Muscle of leg (tissue), 11 donors: ENCODE results near the gene MAPKAPK3. TPM values are rescaled to one million over a fixed set of nuclear protein-coding genes. Genes with fewer than 3 reads are reported as not detected.
"Not testable (repeated sequence)": the region's sequence is repeated elsewhere in the genome, so short reads cannot be mapped to it uniquely, and the experiment has no call there.

Source experiments
- DNase-seq: peaks from one replicate; pipeline ENCODE4 v3.0.0; 2013
- H3K27ac ChIP-seq: one replicate; pipeline ENCODE4 v1.5.1; 2013; ENCODE audit warnings: mild to moderate bottlenecking, low read length, control low read depth
- H3K27me3 ChIP-seq: one replicate; pipeline ENCODE4 v1.6.1; 2013; ENCODE audit warnings: low read length; ENCODE audit not compliant: control insufficient read depth, insufficient read depth
- H3K36me3 ChIP-seq: one replicate; pipeline ENCODE4 v1.6.1; 2013; ENCODE audit warnings: low read length; ENCODE audit not compliant: control insufficient read depth, insufficient read depth
- H3K4me1 ChIP-seq: one replicate; pipeline ENCODE4 v1.6.1; 2013; ENCODE audit warnings: low read length; ENCODE audit not compliant: control insufficient read depth, insufficient read depth
- H3K4me3 ChIP-seq: one replicate; pipeline ENCODE4 v1.5.1; 2013; ENCODE audit warnings: low read length, control low read depth
- H3K9me3 ChIP-seq: replicated peaks from 2 replicates; pipeline ENCODE4 v1.6.1; 2013; ENCODE audit warnings: low read depth, low read length; ENCODE audit not compliant: control insufficient read depth
- WGBS: methylation state at CpG from one replicate; pipeline ENCODE4 v1.1.5; 2013; ENCODE audit warnings: missing lambda C conversion rate; ENCODE audit not compliant: insufficient coverage; 5-methylcytosine and 5-hydroxymethylcytosine counted together
- polyA plus RNA-seq, 8 donors: library from polyadenylated mRNA; unstranded; fragments of 120-200 nt; gene quantifications; one replicate each; pipeline versions ENCODE4 v1.2.1 to v1.2.3, GENCODE V29; 2013; ENCODE audit warnings: inconsistent platforms in 1 of 8, low replicate concordance in 1 of 8; ENCODE audit not compliant: insufficient read length in 8 of 8, insufficient read depth in 1 of 8
- total RNA-seq: library from RNA; stranded (reverse); fragments of 120-200 nt; gene quantifications from one replicate; pipeline ENCODE4 v1.2.4, GENCODE V29; 2013

The MAPKAPK3 gene
- total and polyA plus RNA-seq, 9 donors: 14.2 to 32.6 (median 27.8) TPM

DNA sequence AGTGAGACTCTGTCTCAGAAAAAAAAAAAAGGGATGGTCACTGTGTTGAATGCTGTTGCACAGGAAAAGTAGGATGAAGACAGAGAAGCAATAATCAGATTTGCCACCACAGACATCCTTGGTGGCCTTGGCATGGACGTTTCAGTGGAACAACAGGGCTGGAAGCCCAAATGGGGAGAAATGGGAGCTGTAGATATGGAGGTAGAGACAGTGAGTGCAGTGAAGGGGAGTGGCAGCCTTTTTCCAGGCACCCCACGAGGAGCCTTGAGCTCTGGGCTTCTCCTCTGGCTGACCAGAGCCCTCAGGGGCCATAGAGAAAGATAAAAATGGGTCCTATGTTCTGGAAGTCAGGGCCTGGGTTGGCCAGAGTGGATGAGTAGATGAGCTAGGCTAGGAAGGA lies 45.5 kb downstream of the MAPKAPK3 start:
- no peak overlapping the region for H3K27ac ChIP-seq
- no peaks in the 10 kb centered on the region for H3K4me1 ChIP-seq
- no peak for DNase-seq
- H3K9me3 ChIP-seq: no peaks in the 10 kb centered on the region
- peaks cover 11% of the 10 kb centered on the region for H3K27me3 ChIP-seq
- no peaks in the 10 kb centered on the region for H3K36me3 ChIP-seq
- H3K4me3 ChIP-seq: no peak overlapping the region
- 35% methylated on average over 2 of the region's 2 CpGs for WGBS

DNA sequence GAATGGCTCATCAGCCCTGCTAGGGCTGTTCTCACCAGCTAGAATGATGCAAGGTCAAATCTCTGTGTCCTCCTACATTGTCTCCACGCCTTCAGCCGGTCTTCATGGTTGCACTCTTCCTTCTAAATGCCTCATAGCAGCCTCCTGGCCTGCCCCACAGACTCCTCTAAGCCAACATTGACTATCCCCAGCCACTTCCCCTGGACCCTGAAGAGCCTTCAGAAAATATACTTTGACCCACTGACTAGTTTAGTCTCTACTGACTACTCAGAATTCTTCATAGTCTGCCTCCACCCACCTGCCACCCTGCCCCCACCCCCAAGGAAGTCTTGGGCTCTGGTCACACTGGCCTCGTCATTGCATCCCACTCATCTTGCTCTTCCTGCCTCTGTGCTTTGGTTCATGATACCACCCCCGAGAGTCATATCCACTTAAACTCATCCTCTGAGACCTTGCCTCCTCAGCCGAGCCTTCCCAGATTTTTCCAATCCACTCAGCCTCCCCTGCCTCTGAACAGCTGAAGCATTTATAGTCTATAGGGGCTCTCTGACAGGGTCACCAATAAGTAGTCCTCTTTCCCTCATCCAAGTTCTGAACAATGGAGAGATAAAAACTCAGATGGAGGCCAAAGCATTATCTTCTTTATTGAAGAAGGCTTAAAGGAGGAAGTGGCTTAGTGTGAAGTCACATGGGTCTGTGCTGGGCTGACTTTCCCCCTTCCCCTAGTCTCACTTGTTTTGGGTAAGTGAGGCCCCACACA lies 48.3 kb downstream of the MAPKAPK3 start:
- WGBS: 68% methylated on average over 4 of the region's 5 CpGs
- H3K4me3 ChIP-seq: no peak overlapping the region
- no peaks in the 10 kb centered on the region for H3K4me1 ChIP-seq
- no peaks in the 10 kb centered on the region for H3K9me3 ChIP-seq
- H3K27me3 ChIP-seq: peaks cover 21% of the 10 kb centered on the region
- no peaks in the 10 kb centered on the region for H3K36me3 ChIP-seq
- H3K27ac ChIP-seq: no peak overlapping the region
- no peak for DNase-seq

DNA sequence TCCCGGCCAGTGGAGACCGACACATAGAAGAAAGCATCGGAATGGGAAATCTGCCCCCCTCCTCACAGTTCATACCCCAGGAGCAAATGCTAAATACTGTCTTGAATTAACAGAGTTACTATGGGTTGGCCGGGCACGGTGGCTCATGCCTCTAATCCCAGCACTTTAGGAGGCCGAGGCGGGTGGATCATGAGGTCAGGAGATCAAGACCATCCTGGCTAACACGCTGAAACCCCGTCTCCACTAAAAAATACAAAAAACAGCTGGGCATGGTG lies 48.8 kb downstream of the MAPKAPK3 start:
- not testable (repeated sequence) for H3K27ac ChIP-seq, H3K4me1 ChIP-seq

DNA sequence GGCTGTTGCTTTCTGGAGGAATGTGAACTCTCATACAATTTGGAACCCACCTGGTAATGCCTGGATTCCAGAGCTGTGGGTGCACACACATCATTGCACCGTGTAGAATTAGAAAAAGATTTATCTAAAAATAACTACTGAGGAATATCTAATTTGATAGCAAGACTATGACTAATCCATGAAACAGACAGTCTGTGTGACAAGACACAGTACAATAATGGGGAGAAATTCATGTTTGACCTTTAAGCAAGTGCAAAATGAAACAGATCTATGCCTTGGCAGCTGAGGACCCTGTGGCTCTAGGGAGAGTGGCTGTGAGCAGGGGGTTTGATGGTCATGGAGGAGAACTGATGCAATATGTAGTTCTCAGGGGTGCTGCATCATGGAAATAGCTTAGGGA lies 49.9 kb downstream of the MAPKAPK3 start:
- H3K27me3 ChIP-seq: peaks cover 28% of the 10 kb centered on the region
- no peaks in the 10 kb centered on the region for H3K4me1 ChIP-seq
- no peak overlapping the region for H3K27ac ChIP-seq
- no peaks in the 10 kb centered on the region for H3K9me3 ChIP-seq
- no CpG with 5 or more reads among the region's 1 CpG for WGBS
- H3K36me3 ChIP-seq: no peaks in the 10 kb centered on the region
- no peak for DNase-seq
- no peak overlapping the region for H3K4me3 ChIP-seq

More for the DNA sequence above, 48.8 kb downstream of the MAPKAPK3 start:
- H3K27me3 ChIP-seq: peaks cover 22% of the 10 kb centered on the region
- H3K36me3 ChIP-seq, H3K4me3 ChIP-seq, DNase-seq, H3K9me3 ChIP-seq: not testable (repeated sequence)
- WGBS: 89% methylated on average over 4 of the region's 9 CpGs

DNA sequence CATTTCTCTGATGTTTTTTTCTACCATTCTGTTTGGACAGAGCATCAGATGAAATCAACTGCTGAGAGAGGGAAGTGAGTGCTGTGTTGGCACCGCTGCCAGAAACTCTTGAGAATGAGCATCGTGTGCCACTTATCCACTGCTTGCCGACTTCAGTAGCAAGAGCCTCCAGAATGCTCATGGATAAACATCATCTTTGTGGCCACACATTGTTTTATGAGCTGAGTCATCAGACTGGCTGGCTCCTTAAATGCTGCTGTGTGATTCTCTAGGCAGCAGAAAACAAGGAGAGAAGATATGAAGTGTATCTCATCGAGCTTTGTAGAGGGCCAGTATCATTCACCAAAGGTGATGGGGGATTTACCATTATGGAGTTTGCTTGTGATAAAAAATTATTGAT lies 54.4 kb downstream of the MAPKAPK3 start:
- no peaks in the 10 kb centered on the region for H3K36me3 ChIP-seq
- peaks cover 5% of the 10 kb centered on the region for H3K4me1 ChIP-seq
- H3K9me3 ChIP-seq: no peaks in the 10 kb centered on the region
- DNase-seq: no peak
- H3K27me3 ChIP-seq: peaks cover 56% of the 10 kb centered on the region
- 73% methylated on average over 3 of the region's 4 CpGs for WGBS
- H3K4me3 ChIP-seq: no peak overlapping the region
- H3K27ac ChIP-seq: no peak overlapping the region

DNA sequence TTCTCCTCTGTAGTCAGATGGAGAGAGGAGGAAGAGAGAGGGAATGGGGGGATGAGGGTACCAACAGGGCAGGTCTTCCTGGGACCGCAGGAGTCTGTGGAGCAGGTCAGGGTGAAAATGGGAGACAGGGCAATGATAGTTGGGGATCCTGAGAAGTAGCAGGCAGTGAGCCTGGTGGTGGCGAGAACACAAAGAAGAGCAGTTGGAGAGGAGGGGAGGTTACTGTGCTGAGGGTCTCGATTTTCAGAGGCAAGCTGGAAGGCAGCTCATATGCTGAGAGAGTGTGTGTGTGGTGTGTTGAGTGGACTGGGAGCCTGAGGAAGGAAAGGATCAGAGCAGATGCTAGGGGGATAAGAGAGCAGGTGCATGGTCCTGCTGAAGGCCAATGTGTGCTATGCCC lies 55.7 kb downstream of the MAPKAPK3 start:
- Histone ChIP-seq H3K27ac (no peak overlapping the region), H3K27me3 (peaks cover 51% of the 10 kb centered on the region), H3K4me1 (peaks cover 5% of the 10 kb centered on the region), H3K4me3 (no peak overlapping the region), H3K36me3 (no peaks in the 10 kb centered on the region), H3K9me3 (no peaks in the 10 kb centered on the region)
- 77% methylated on average over 3 of the region's 3 CpGs for WGBS
- no peak for DNase-seq

DNA sequence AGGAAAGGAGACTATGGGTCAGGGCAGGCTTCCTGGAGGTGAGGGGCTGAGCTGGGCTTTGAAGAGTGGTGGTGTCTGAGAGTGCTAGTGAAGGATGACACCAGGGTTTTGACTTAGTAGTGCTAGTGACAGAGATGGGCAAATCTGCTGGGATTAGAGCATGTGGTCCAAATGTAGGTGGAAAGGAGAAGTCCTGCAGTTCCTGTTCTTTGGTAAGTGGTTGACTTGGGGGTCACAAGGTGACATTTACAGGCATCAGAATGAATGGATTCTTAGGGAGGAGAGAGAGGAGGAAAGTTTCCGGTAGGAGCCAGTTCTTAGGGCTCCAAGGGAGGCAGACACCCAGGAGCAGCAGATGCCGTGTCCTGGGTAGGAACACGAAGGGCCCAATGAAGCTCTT lies 57.0 kb downstream of the MAPKAPK3 start:
- Histone ChIP-seq H3K36me3 (no peaks in the 10 kb centered on the region), H3K27me3 (peaks cover 52% of the 10 kb centered on the region), H3K9me3 (no peaks in the 10 kb centered on the region), H3K4me1 (peaks cover 5% of the 10 kb centered on the region), H3K4me3 (no peak overlapping the region), H3K27ac (no peak overlapping the region)
- DNase-seq: no peak
- WGBS: 15% methylated on average over 3 of the region's 3 CpGs

DNA sequence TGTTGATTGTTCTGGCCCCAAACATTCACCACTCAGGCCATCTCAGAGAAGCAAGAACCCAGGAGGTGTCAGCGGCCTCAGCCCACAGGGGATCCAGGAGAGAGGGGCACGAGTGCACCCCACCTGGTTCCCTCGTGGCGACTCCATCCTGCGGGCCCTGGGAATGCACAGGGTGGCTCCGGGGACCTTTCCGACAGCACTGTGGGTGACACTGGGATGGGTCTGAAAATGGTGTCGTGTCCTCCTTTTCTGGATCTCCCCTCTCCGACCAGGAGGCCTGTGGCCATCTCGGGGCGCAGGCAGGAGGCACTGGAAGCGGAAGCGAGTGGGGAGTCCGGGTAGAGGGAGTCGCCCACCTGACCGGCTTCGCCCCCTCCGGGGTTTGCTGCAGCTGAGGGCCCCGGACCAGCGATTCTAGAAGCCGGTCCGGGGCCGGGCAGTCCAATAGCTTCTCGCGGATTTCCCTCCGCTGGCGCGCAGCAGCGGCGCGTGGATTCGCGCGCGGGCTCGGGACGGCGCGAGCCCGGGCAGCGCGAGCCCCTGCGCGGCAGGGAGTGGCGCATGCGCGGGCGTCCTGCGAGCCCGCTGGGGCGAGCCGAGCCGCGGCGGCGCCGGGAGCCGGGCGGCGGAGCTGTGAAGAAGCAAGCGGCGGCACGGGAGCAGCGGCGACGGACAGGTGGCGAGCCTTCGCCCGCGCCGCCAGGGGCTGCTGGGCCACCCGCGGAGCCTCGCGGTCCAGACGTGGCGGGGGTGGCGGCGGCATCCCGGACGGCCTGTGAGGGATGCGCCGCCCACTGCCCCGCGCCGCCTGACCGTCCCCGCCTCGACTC lies 57.6 kb downstream of the MAPKAPK3 start, which contains the start of gene DOCK3:
Gene DOCK3 (plus strand): TSS at position 579 of the 830 bp plus-strand sequence. CDS start 337 bp downstream, outside the sequence.
- no peak within 1 kb of the TSS for H3K27ac ChIP-seq
- peaks cover 5% of the 10 kb centered on the region for H3K4me1 ChIP-seq
- peak; percentile 76 for DNase-seq
- peaks cover 54% of the 10 kb centered on the region for H3K27me3 ChIP-seq
- no peaks in the 10 kb centered on the region for H3K9me3 ChIP-seq
- 2% methylated on average over 86 of the region's 89 CpGs for WGBS
- peak within 1 kb of the TSS; percentile 25 for H3K4me3 ChIP-seq
- no peaks in the 10 kb centered on the region for H3K36me3 ChIP-seq

DNA sequence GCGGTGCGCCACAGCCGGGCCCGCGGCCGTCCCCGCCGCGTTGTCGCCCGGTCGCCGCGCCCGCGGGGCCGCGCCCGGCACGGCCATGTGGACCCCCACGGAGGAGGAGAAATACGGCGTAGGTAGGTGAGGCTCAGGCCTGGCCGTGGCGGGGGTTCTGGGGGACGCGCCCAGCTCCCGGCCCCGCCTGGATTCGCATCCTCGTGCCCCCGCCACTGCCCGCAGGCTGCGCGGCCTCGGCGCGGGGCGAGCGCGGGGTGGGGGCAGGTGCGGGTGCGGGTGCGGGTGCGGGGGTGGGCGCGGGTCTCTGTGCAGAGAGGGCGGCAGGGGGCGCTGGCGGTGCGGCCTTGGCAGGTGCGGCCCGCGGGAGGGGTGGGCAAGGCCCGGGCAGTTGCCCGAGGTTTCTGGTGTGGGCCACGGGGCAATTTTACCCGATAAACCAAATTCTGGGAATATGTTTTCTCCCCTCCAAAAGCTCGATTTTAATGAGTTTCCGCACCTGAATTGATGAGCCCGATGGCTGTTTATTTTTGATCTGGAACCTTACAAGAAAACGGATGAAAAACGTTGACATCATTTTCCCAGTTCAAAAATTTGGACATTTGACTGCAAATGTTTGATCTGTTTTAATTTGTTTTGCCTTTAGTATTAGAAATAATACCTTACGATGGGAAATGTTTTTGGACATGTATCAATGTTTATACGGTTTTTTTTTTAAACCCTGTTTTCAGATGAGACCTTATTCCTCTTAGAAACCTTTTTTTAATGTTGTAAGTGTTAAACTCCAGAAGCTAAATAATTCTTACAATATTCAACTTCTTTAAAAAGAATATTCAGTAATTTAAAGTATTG lies 58.5 kb downstream of the MAPKAPK3 start:
- Histone ChIP-seq H3K27me3 (peaks cover 56% of the 10 kb centered on the region), H3K9me3 (no peaks in the 10 kb centered on the region), H3K27ac (no peak overlapping the region), H3K4me3 (no peak overlapping the region), H3K4me1 (peaks cover 5% of the 10 kb centered on the region), H3K36me3 (no peaks in the 10 kb centered on the region)
- 0% methylated on average over 38 of the region's 65 CpGs for WGBS
- DNase-seq: no peak
